ENCODE measurements around the gene ZNF396. TPM values are rescaled to one million over a fixed set of nuclear protein-coding genes. Genes with fewer than 3 reads are reported as not detected.
A peak's percentile ranks its signal among the peaks of the same experiment; 100 is the strongest.

ZNF396 gene
- total RNA-seq, 1 donor from 2014 or later, result 1.9 TPM

DNA sequence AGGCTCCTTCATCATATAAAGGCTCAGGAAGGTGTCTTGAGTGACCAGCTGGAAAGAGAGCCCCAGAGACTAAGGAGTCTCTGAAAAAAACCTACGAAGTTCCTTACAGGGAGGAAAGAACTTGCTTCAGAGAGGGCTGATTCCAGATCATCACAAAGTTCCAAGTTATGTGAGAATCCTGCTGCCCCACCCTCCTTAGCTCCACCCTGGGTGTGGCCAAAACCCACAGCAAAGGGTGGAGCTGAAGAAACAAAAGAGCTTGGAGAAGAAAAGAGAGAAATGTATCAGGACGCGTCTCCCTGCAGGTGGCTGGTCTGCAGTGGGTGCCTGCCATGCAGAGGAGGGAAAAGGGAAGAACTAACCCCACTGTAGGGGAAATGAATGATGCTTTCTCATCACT is 32.8 kb upstream of the ZNF396 start:
- peaks cover 4% of the 10 kb centered on the region for H3K9me3 Mint-ChIP-seq (ENCODE audit: unreplicated experiment)
- no peaks in the 10 kb centered on the region for H3K36me3 Mint-ChIP-seq (ENCODE audit: unreplicated experiment)
- no peak for DNase-seq (ENCODE audit: extremely low spot score, unreplicated experiment)
- no peak overlapping the region for H3K27ac Mint-ChIP-seq (ENCODE audit: unreplicated experiment)
- TF ChIP-seq, protein P1, sequence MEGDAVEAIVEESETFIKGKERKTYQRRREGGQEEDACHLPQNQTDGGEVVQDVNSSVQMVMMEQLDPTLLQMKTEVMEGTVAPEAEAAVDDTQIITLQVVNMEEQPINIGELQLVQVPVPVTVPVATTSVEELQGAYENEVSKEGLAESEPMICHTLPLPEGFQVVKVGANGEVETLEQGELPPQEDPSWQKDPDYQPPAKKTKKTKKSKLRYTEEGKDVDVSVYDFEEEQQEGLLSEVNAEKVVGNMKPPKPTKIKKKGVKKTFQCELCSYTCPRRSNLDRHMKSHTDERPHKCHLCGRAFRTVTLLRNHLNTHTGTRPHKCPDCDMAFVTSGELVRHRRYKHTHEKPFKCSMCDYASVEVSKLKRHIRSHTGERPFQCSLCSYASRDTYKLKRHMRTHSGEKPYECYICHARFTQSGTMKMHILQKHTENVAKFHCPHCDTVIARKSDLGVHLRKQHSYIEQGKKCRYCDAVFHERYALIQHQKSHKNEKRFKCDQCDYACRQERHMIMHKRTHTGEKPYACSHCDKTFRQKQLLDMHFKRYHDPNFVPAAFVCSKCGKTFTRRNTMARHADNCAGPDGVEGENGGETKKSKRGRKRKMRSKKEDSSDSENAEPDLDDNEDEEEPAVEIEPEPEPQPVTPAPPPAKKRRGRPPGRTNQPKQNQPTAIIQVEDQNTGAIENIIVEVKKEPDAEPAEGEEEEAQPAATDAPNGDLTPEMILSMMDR (IDR thresholded peaks at IDR 0.05), result no peak
- H3K27me3 Mint-ChIP-seq (ENCODE audit: unreplicated experiment), result no peaks in the 10 kb centered on the region
- H3K4me1 Mint-ChIP-seq (ENCODE audit: unreplicated experiment), result peaks cover 25% of the 10 kb centered on the region
- no peak overlapping the region for H3K4me3 Mint-ChIP-seq (ENCODE audit: unreplicated experiment)

DNA sequence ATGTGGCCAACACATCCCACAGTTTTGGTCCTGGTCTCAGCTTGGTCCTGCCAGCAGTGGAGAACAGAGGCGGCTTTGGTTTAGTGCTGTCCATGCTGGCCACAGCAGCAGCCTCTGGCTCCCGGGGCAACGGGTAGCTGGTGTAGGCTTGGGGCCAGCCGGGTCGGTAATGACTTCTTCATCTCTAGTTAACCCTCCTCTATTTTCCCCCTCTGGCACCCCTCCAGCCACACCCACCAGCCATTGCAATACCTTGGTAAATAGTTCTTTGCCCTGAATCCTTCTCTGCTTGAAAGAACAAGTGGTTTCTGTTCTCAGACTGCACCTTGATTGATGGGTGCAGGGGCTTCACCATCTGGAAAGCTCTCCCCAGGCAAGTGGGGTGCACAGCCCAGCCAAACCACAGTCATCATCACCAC is 31.7 kb upstream of the ZNF396 start:
- TF ChIP-seq, protein P1 (IDR thresholded peaks at IDR 0.05), result no peak
- no peak overlapping the region for H3K4me3 Mint-ChIP-seq (ENCODE audit: unreplicated experiment)
- H3K9me3 Mint-ChIP-seq (ENCODE audit: unreplicated experiment), result peaks cover 4% of the 10 kb centered on the region
- DNase-seq (ENCODE audit: extremely low spot score, unreplicated experiment), result no peak
- H3K36me3 Mint-ChIP-seq (ENCODE audit: unreplicated experiment), result no peaks in the 10 kb centered on the region
- H3K27me3 Mint-ChIP-seq (ENCODE audit: unreplicated experiment), result no peaks in the 10 kb centered on the region
- H3K4me1 Mint-ChIP-seq (ENCODE audit: unreplicated experiment), result peaks cover 25% of the 10 kb centered on the region
- H3K27ac Mint-ChIP-seq (ENCODE audit: unreplicated experiment), result peak overlapping the region; percentile 34

DNA sequence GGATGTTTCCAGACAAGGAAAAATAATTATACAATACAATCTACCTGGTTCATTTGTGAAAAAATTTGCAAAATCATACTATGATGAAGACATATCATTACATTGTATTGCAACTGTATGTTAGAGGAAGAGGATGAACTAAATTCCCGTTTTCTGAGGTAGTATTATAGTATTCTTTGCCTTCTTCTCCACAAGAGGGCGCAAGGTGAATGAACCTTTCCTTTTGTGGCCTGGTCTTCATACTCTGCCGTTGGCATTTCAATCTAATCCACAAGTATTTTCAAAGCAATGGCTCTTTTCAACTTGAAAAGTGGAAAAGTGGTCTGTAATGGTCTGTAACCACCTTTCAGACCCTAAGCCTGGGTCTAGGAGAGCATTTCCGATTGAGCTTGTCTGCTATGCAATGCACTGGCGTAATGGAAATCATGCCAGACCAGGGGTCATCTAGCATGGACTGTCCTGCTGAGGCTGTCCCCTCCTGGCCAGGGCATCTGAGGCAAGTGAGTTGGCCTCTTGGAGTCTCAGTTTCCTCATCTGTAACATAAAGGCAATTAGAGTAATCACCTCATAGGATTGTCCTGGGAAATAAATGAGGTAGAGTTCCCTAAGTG is 30.8 kb upstream of the ZNF396 start:
- H3K36me3 Mint-ChIP-seq (ENCODE audit: unreplicated experiment), result no peaks in the 10 kb centered on the region

DNA sequence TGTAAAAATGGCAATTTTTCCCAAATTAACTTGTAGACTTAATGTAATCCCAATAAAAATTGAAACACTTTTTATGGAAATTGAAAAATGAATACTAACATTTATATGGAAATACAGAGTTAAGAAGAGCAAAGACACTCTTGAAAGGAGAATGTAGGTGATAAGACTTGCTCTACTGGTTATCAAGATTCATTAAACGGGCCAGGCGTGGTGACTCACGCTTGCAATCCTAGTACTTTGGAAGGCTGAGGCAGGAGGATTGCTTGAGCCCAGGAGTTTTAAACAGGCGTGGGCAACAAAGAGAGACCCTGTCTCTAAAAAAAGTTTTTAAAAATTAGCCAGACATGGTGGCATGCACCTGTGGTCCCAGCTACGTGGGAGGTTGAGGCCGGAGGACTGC is 29.5 kb upstream of the ZNF396 start:
- peaks cover 26% of the 10 kb centered on the region for H3K4me1 Mint-ChIP-seq (ENCODE audit: unreplicated experiment)
- peaks cover 4% of the 10 kb centered on the region for H3K9me3 Mint-ChIP-seq (ENCODE audit: unreplicated experiment)
- H3K27ac Mint-ChIP-seq (ENCODE audit: unreplicated experiment), result no peak overlapping the region
- no peaks in the 10 kb centered on the region for H3K36me3 Mint-ChIP-seq (ENCODE audit: unreplicated experiment)
- H3K4me3 Mint-ChIP-seq (ENCODE audit: unreplicated experiment), result no peak overlapping the region
- no peaks in the 10 kb centered on the region for H3K27me3 Mint-ChIP-seq (ENCODE audit: unreplicated experiment)
- DNase-seq (ENCODE audit: extremely low spot score, unreplicated experiment), result no peak
- TF ChIP-seq, protein P1 (IDR thresholded peaks at IDR 0.05), result no peak

More for the DNA sequence above, 30.8 kb upstream of the ZNF396 start:
- Mint-ChIP-seq H3K27me3 (ENCODE audit: unreplicated experiment) (no peaks in the 10 kb centered on the region), H3K4me1 (ENCODE audit: unreplicated experiment) (peaks cover 25% of the 10 kb centered on the region), H3K9me3 (ENCODE audit: unreplicated experiment) (peaks cover 4% of the 10 kb centered on the region), H3K27ac (ENCODE audit: unreplicated experiment) (peak overlapping the region; percentile 29), H3K4me3 (ENCODE audit: unreplicated experiment) (no peak overlapping the region)
- no peak for DNase-seq (ENCODE audit: extremely low spot score, unreplicated experiment)
- TF ChIP-seq, protein P1 (IDR thresholded peaks at IDR 0.05), result peak; percentile 88

DNA sequence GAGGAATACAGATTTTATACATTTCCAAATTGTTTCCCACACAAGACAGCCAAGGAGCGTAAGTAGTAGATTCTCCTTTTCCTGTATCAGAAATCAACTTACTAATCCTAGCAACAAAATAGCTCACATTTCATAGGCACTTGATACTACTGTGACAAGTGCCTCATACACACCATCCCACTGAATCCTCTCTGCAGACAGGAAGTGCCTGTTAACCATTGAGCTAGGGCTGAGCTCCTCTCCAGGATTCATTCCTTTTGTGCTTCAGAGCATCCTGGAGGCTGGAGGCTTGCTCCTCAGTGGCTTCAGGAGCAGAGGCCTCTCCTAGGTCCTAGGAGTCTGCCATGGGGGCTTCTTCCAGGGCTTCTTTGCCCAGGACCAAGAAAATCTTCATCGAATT is 20.8 kb upstream of the ZNF396 start:
- Mint-ChIP-seq H3K27me3 (ENCODE audit: unreplicated experiment) (no peaks in the 10 kb centered on the region), H3K4me1 (ENCODE audit: unreplicated experiment) (peaks cover 6% of the 10 kb centered on the region), H3K9me3 (ENCODE audit: unreplicated experiment) (no peaks in the 10 kb centered on the region), H3K36me3 (ENCODE audit: unreplicated experiment) (no peaks in the 10 kb centered on the region), H3K4me3 (ENCODE audit: unreplicated experiment) (no peak overlapping the region), H3K27ac (ENCODE audit: unreplicated experiment) (no peak overlapping the region)
- TF ChIP-seq, protein P1 (IDR thresholded peaks at IDR 0.05), result no peak
- no peak for DNase-seq (ENCODE audit: extremely low spot score, unreplicated experiment)

Measured in osteocyte (in vitro differentiated cells).